ENCODE data around the gene GRIP1.

DNA sequence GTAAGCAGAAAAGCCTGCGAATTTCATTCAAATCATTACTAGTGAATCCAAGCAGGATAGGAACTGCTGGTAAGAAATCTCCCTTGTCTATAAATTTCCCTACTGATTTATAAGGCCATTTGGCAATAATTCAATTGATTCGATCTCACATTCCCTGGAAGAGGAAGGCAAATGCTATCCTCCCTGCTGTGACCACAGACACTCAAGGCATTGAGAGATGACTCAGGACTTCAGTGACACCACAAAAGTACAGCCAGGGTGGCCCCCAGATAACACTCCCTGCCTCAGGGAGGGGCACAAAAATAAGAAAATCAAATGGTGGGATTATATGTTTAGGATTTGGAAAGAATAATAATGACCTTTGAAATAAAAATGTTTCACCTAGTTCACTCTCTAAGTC lies 162.7 kb downstream of the GRIP1 start:
- TF ChIP-seq POLR2A (IDR thresholded peaks at IDR 0.05; ENCODE audit: low read depth, low read length) (no peak), POLR2AphosphoS5 (IDR thresholded peaks at IDR 0.05; ENCODE audit: low read depth, low read length) (no peak)
